Measurements from ENCODE around the gene PGAP6. TPM values are rescaled to one million over a fixed set of nuclear protein-coding genes. Genes with fewer than 3 reads are reported as not detected.

The PGAP6 gene
- 83.5 TPM for polyA plus RNA-seq
- long read RNA-seq, donor 1, transcript TMEM8A-204 (13 exons, 3,691 nt) = major isoform, 8 of 147 reads
- long read RNA-seq, donor 1, partial matches to known transcripts = 72 of 147 reads
- long read RNA-seq, donor 1, other reads (novel, unspliced or antisense) = 67 of 147 reads
- long read RNA-seq, donor 2, transcript TMEM8A-204 (13 exons, 3,691 nt) = major isoform, 13 of 325 reads
- long read RNA-seq, donor 2, partial matches to known transcripts = 176 of 325 reads
- long read RNA-seq, donor 2, other reads (novel, unspliced or antisense) = 136 of 325 reads
- long read RNA-seq, donor 3 = 0 reads
- long read RNA-seq, donor 4, partial matches to known transcripts = 0 of 2 reads
- long read RNA-seq, donor 4, other reads (novel, unspliced or antisense) = 0 of 2 reads
- long read RNA-seq, donor 5, partial matches to known transcripts = 170 of 180 reads
- long read RNA-seq, donor 5, other reads (novel, unspliced or antisense) = 7 of 180 reads
- long read RNA-seq, donor 6, transcript TMEM8A-204 (13 exons, 3,691 nt) = major isoform, 17 of 46 reads
- long read RNA-seq, donor 6, partial matches to known transcripts = 29 of 46 reads
- long read RNA-seq, donor 6, other reads (novel, unspliced or antisense) = 0 of 46 reads
- long read RNA-seq, donor 7, partial matches to known transcripts = 10 of 13 reads
- long read RNA-seq, donor 7, other reads (novel, unspliced or antisense) = 0 of 13 reads
- long read RNA-seq, donor 8, transcript TMEM8A-204 (13 exons, 3,691 nt) = major isoform, 11 of 219 reads
- long read RNA-seq, donor 8, partial matches to known transcripts = 89 of 219 reads
- long read RNA-seq, donor 8, other reads (novel, unspliced or antisense) = 117 of 219 reads
- long read RNA-seq, donor 9, transcript TMEM8A-204 (13 exons, 3,691 nt) = major isoform, 7 of 186 reads
- long read RNA-seq, donor 9, partial matches to known transcripts = 114 of 186 reads
- long read RNA-seq, donor 9, other reads (novel, unspliced or antisense) = 65 of 186 reads
- long read RNA-seq, donor 10, transcript TMEM8A-204 (13 exons, 3,691 nt) = major isoform, 11 of 29 reads
- long read RNA-seq, donor 10, partial matches to known transcripts = 18 of 29 reads
- long read RNA-seq, donor 10, other reads (novel, unspliced or antisense) = 0 of 29 reads
- long read RNA-seq, donor 11, transcript TMEM8A-204 (13 exons, 3,691 nt) = major isoform, 8 of 175 reads
- long read RNA-seq, donor 11, partial matches to known transcripts = 108 of 175 reads
- long read RNA-seq, donor 11, other reads (novel, unspliced or antisense) = 59 of 175 reads

- WGBS (ENCODE audit: insufficient coverage, low lambda C conversion rate) = no CpG with 5 or more reads among the region's 123 CpGs
- H3K27me3 ChIP-seq (ENCODE audit: control insufficient read depth, insufficient read depth, low read length) = peaks cover 2% of the 10 kb centered on the region
- H3K4me3 ChIP-seq (ENCODE audit: low read length) = peak within 1 kb of the TSS; percentile 79
- H3K9me3 ChIP-seq (ENCODE audit: control insufficient read depth, low read depth, low read length) = peaks cover 5% of the 10 kb centered on the region
- peaks cover 41% of the 10 kb centered on the region for H3K4me1 ChIP-seq (ENCODE audit: control insufficient read depth, insufficient read depth, low read length)
- H3K36me3 ChIP-seq (ENCODE audit: control insufficient read depth, insufficient read depth, low read length) = peaks cover 3% of the 10 kb centered on the region
- DNase-seq = peak in 1 of 2 donors; percentile 59
- H3K27ac ChIP-seq (ENCODE audit: low read length) = peak within 1 kb of the TSS; percentile 78
Measured at GRCh38 chr16:381789-382717, at the start of gene PGAP6. PGAP6 (minus strand) TSS chr16:381978; CDS start chr16:381821, 157 bp downstream.

DNA sequence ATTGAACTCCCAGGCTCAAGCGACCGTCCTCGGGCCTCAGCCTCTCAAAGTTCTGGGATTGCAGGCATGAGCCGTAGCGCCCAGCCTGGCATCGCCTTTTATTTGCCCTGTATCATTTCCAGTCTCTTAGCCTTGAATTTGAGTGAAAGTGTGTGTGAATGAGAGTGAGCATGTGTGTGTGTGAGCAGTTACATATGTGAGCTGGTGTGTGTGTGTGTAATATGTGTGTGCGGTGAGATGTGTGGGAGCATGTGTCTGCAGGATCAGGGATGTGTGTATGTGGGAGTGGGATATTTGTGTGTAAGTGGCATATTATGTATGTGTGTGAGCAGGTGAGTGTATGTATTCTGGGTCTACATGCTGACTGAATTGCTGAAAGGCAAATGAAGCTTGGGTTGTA lies 49.1 kb upstream of the PGAP6 start:
- DNase-seq = no peak
- Histone ChIP-seq H3K9me3 (ENCODE audit: control insufficient read depth, low read depth, low read length) (no peaks in the 10 kb centered on the region), H3K27ac (ENCODE audit: low read length) (no peak overlapping the region), H3K27me3 (ENCODE audit: control insufficient read depth, insufficient read depth, low read length) (no peaks in the 10 kb centered on the region), H3K4me1 (ENCODE audit: control insufficient read depth, insufficient read depth, low read length) (peaks cover 6% of the 10 kb centered on the region), H3K36me3 (ENCODE audit: control insufficient read depth, insufficient read depth, low read length) (peaks cover 10% of the 10 kb centered on the region), H3K4me3 (ENCODE audit: low read length) (no peak overlapping the region)
- WGBS (ENCODE audit: insufficient coverage, low lambda C conversion rate) = no CpG with 5 or more reads among the region's 7 CpGs

DNA sequence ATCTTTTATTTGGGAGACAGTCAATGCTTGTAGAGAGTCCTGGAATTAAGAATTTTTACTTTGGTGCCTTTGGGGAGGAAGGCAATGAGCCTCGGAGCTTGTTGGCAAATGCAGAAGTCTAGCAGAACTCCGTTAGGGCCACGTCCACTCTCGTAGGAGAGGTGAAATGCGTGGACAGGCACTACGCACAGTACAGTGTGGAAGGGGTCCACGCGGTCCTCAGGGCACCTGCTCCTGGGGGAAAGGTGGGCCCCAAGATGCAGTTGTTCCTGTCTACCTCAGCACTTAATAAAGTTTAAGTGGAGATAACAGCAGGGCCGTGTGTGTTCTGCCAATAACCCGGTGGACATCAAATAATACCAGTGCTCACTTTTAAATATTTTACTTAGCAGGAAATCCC lies 45.5 kb upstream of the PGAP6 start:
- Histone ChIP-seq H3K36me3 (ENCODE audit: control insufficient read depth, insufficient read depth, low read length) (peaks cover 5% of the 10 kb centered on the region), H3K9me3 (ENCODE audit: control insufficient read depth, low read depth, low read length) (no peaks in the 10 kb centered on the region), H3K27ac (ENCODE audit: low read length) (peak overlapping the region; percentile 54), H3K27me3 (ENCODE audit: control insufficient read depth, insufficient read depth, low read length) (no peaks in the 10 kb centered on the region), H3K4me1 (ENCODE audit: control insufficient read depth, insufficient read depth, low read length) (peaks cover 13% of the 10 kb centered on the region), H3K4me3 (ENCODE audit: low read length) (peak overlapping the region; percentile 88)
- peak; percentile 15 to 51 for DNase-seq
- no CpG with 5 or more reads among the region's 10 CpGs for WGBS (ENCODE audit: insufficient coverage, low lambda C conversion rate)

GRCh38 chr16:426906-427249 lies 45.1 kb upstream of the PGAP6 start:
- Histone ChIP-seq H3K4me3 (ENCODE audit: low read length) (peak overlapping the region; percentile 88), H3K9me3 (ENCODE audit: control insufficient read depth, low read depth, low read length) (no peaks in the 10 kb centered on the region), H3K4me1 (ENCODE audit: control insufficient read depth, insufficient read depth, low read length) (peaks cover 13% of the 10 kb centered on the region), H3K36me3 (ENCODE audit: control insufficient read depth, insufficient read depth, low read length) (peaks cover 5% of the 10 kb centered on the region), H3K27ac (ENCODE audit: low read length) (peak overlapping the region; percentile 54), H3K27me3 (ENCODE audit: control insufficient read depth, insufficient read depth, low read length) (no peaks in the 10 kb centered on the region)
- WGBS (ENCODE audit: insufficient coverage, low lambda C conversion rate) = no CpG with 5 or more reads among the region's 13 CpGs
- peak in 1 of 2 donors; percentile 41 for DNase-seq

- Histone ChIP-seq H3K9me3 (ENCODE audit: control insufficient read depth, low read depth, low read length) (no peaks in the 10 kb centered on the region), H3K27me3 (ENCODE audit: control insufficient read depth, insufficient read depth, low read length) (no peaks in the 10 kb centered on the region), H3K27ac (ENCODE audit: low read length) (peak overlapping the region; percentile 54), H3K4me3 (ENCODE audit: low read length) (peak overlapping the region; percentile 88), H3K4me1 (ENCODE audit: control insufficient read depth, insufficient read depth, low read length) (peaks cover 13% of the 10 kb centered on the region), H3K36me3 (ENCODE audit: control insufficient read depth, insufficient read depth, low read length) (peaks cover 5% of the 10 kb centered on the region)
- no CpG with 5 or more reads among the region's 97 CpGs for WGBS (ENCODE audit: insufficient coverage, low lambda C conversion rate)
- DNase-seq = peak in 1 of 2 donors; percentile 51
Measured at GRCh38 chr16:426115-426905, 44.5 kb upstream of the PGAP6 start.

- Histone ChIP-seq H3K9me3 (ENCODE audit: control insufficient read depth, low read depth, low read length) (no peaks in the 10 kb centered on the region), H3K27me3 (ENCODE audit: control insufficient read depth, insufficient read depth, low read length) (no peaks in the 10 kb centered on the region), H3K4me1 (ENCODE audit: control insufficient read depth, insufficient read depth, low read length) (peaks cover 13% of the 10 kb centered on the region), H3K27ac (ENCODE audit: low read length) (no peak overlapping the region), H3K36me3 (ENCODE audit: control insufficient read depth, insufficient read depth, low read length) (peaks cover 3% of the 10 kb centered on the region), H3K4me3 (ENCODE audit: low read length) (peak overlapping the region; percentile 63)
- DNase-seq = peak in 1 of 2 donors; percentile 48
- WGBS (ENCODE audit: insufficient coverage, low lambda C conversion rate) = no CpG with 5 or more reads among the region's 63 CpGs
Measured at GRCh38 chr16:425740-426114, 43.9 kb upstream of the PGAP6 start.

DNA sequence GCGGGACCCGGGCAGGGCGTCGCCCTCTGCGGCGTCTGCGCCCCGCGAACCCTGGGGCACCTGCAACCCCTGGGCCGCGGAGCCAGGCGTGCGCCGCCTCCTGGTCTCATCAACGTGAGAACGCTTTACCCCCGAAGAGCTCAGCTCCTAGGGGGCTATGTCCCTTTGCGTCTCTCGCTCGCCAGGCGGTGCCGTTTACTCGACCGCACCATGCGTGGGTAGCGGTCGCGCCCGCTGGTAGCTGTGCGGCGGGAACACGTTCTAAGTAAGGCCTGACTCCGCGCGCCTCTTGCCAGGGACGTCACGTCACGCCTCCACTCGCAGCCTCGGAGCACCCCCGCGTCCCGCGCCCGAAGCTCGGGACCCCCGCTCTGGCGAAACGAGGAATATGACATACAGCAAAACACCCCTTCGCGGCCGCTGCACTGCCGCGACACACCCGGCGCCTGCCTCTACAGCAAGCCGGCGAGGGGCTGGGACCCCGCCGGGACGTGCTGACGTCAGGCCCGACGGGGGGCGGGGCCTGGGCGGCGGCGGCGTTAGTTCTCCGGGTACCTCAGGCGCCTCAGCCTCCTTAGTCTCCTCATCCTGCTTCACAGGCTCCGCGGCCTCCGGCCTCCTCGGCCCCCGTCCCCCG lies 43.4 kb upstream of the PGAP6 start, which contains the start of gene RAB11FIP3:
TSS of gene RAB11FIP3 (plus strand) at position 568 of the 637 bp plus-strand sequence. CDS start 358 bp downstream, outside the sequence.
- Histone ChIP-seq H3K27ac (ENCODE audit: low read length) (peak within 1 kb of the TSS; percentile 89), H3K27me3 (ENCODE audit: control insufficient read depth, insufficient read depth, low read length) (no peaks in the 10 kb centered on the region), H3K4me3 (ENCODE audit: low read length) (peak within 1 kb of the TSS; percentile 88), H3K4me1 (ENCODE audit: control insufficient read depth, insufficient read depth, low read length) (peaks cover 13% of the 10 kb centered on the region), H3K36me3 (ENCODE audit: control insufficient read depth, insufficient read depth, low read length) (peaks cover 3% of the 10 kb centered on the region), H3K9me3 (ENCODE audit: control insufficient read depth, low read depth, low read length) (no peaks in the 10 kb centered on the region)
- DNase-seq = peak; percentile 75 to 93
- no CpG with 5 or more reads among the region's 77 CpGs for WGBS (ENCODE audit: insufficient coverage, low lambda C conversion rate)

DNA sequence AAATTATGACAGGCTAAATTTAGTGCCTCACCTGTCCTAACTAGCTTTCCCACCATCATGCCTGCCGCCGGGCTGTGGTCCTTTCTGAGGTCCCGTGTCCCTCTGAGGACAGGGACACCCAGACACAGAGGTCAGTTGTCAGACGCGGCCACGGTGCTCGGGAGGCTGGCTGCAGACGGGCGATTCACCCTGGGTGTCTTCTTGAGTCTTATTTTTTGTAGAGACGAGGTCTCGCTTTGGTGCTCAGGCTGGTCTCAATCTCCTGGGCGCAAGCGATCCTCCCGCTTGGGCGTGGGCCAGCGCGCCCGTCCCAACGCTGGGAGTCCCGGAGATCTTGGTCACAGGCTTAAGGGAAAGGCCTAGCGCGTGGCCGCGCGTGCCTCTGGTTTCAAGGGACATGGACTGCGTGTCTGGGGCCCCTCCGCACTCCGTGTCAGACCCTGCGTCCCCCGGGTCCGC lies 42.9 kb upstream of the PGAP6 start:
- no CpG with 5 or more reads among the region's 31 CpGs for WGBS (ENCODE audit: insufficient coverage, low lambda C conversion rate)

More for the DNA sequence above, 42.9 kb upstream of the PGAP6 start:
- H3K27me3 ChIP-seq (ENCODE audit: control insufficient read depth, insufficient read depth, low read length) = no peaks in the 10 kb centered on the region
- peak overlapping the region; percentile 63 for H3K4me3 ChIP-seq (ENCODE audit: low read length)
- no peaks in the 10 kb centered on the region for H3K9me3 ChIP-seq (ENCODE audit: control insufficient read depth, low read depth, low read length)
- DNase-seq = no peak
- peaks cover 13% of the 10 kb centered on the region for H3K4me1 ChIP-seq (ENCODE audit: control insufficient read depth, insufficient read depth, low read length)
- H3K36me3 ChIP-seq (ENCODE audit: control insufficient read depth, insufficient read depth, low read length) = peaks cover 3% of the 10 kb centered on the region
- peak overlapping the region; percentile 89 for H3K27ac ChIP-seq (ENCODE audit: low read length)

Measured in large intestine (tissue), 12 donors.